HepG2 (cell line): Measurements from ENCODE around the gene ANO4. TPM values are rescaled to one million over a fixed set of nuclear protein-coding genes. Genes with fewer than 3 reads are reported as not detected.

ENCODE experiments used
- ATAC-seq: fragments of 200-7000 bp; cut with Tn5 transposase; 3 replicates; pipeline ENCODE4 v1.9.1; 2020; ENCODE audit warnings: mild to moderate bottlenecking, moderate library complexity
- BruUV-seq: library from RNA; stranded (reverse); fragments of 400-500 nt; replicated peaks from 2 replicates; lab custom pipeline; 2021; lab: Mats Ljungman, UMichigan
- CTCF ChIA-PET: fragments of 300-600 bp; formaldehyde crosslinking; extraction: SDS; loops from one replicate; lab custom pipeline; 2021; ENCODE audit warnings: low total read pairs, inconsistent platforms, low intra/inter-chr PET ratio; lab: Yijun Ruan, JAX
- POLR2A ChIA-PET: fragments of 350-600 bp; sonication (Branson Sonifier 250); formaldehyde crosslinking; loops from one replicate; lab custom pipeline; 2020; ENCODE audit warnings: antibody characterized with exemption, inconsistent platforms; lab: Yijun Ruan, JAX
- DNase-seq: peaks from one replicate; pipeline ENCODE4 v3.0.0-alpha.2; 2015; ENCODE audit warnings: low spot score
- FAIRE-seq: peaks from 3 replicates; lab custom pipeline; 2011; peaks lifted over from hg19 to GRCh38; lab: Jason Lieb, UNC
- H2AFZ ChIP-seq: one replicate; pipeline ENCODE4 v1.6.1; 2011; ENCODE audit warnings: low read length, inconsistent platforms
- H3K27ac ChIP-seq: fragments of 300-600 bp; 3 replicates; pipeline ENCODE4 v1.8.0; 2011; ENCODE audit warnings: mixed run types, mild to moderate bottlenecking, mixed read lengths, low read length, inconsistent platforms; ENCODE audit not compliant: insufficient read depth; ENCODE audit errors: extremely low read length
- H3K27me3 ChIP-seq, 2 experiments: fragments of 200-600 bp in 1 of 2; 2 replicates in 1 of 2; 3 replicates in 1 of 2; pipeline versions ENCODE4 v1.6.0 to v1.8.0; 2011; ENCODE audit warnings: low read length in 2 of 2, mild to moderate bottlenecking in 2 of 2, moderate library complexity in 2 of 2, inconsistent platforms in 1 of 2; ENCODE audit not compliant: insufficient read depth in 2 of 2, control insufficient read depth in 1 of 2
- H3K36me3 ChIP-seq, 2 experiments: fragments of 200-600 bp in 1 of 2; replicated peaks in 1 of 2; 2 replicates in 1 of 2; 3 replicates in 1 of 2; pipeline versions ENCODE4 v1.5.1 to v1.8.0; 2011; ENCODE audit warnings: low read length in 2 of 2, inconsistent platforms in 1 of 2; ENCODE audit not compliant: insufficient read depth in 2 of 2, control insufficient read depth in 1 of 2
- H3K4me1 ChIP-seq: 2 replicates; pipeline ENCODE4 v1.5.1; 2012; ENCODE audit warnings: low read length, inconsistent platforms; ENCODE audit not compliant: insufficient read depth
- H3K4me2 ChIP-seq: 2 replicates; pipeline ENCODE4 v1.6.0; 2011; ENCODE audit warnings: low read depth, low read length, inconsistent platforms
- H3K4me3 ChIP-seq, 3 experiments: fragments of 200-600 bp in 1 of 3; sonication (generic), shearing (Covaris generic) in 1 of 3; replicated peaks in 1 of 3; 2 replicates each; pipeline ENCODE4 v1.5.1; 2011 to 2016; ENCODE audit warnings: low read length in 3 of 3, inconsistent platforms in 2 of 3, low read depth in 2 of 3, mild to moderate bottlenecking in 2 of 3, control low read depth in 1 of 3, mixed read lengths in 1 of 3; ENCODE audit not compliant: insufficient read depth in 1 of 3
- H3K79me2 ChIP-seq: one replicate; pipeline ENCODE4 v1.6.1; 2011; ENCODE audit warnings: low read length, inconsistent platforms; ENCODE audit not compliant: insufficient read depth
- H3K9ac ChIP-seq: 2 replicates; pipeline ENCODE4 v1.6.0; 2011; ENCODE audit warnings: mild to moderate bottlenecking, low read depth, low read length, inconsistent platforms; ENCODE audit not compliant: insufficient read depth
- H3K9me3 ChIP-seq: 2 replicates; pipeline ENCODE4 v1.5.1; 2012; ENCODE audit warnings: mild to moderate bottlenecking, low read length
- H4K20me1 ChIP-seq: 2 replicates; pipeline ENCODE4 v1.6.0; 2011; ENCODE audit warnings: inconsistent platforms, mild to moderate bottlenecking, low read length, moderate library complexity; ENCODE audit not compliant: insufficient read depth
- CHD2 ChIP-seq: IDR thresholded peaks from 2 replicates; pipeline ENCODE4 v1.6.1; 2011; ENCODE audit warnings: low read depth, low read length, improper control_type of control experiment
- ETV6 ChIP-seq: sonication (generic); formaldehyde crosslinking; conservative IDR thresholded peaks from 2 replicates; pipeline ENCODE4 v1.4.0; 2020; ENCODE audit warnings: missing genetic modification reagents
- FOXK1 ChIP-seq: sonication (generic); formaldehyde crosslinking; IDR thresholded peaks from 2 replicates; pipeline ENCODE4 v1.4.0; 2020; ENCODE audit warnings: low read depth, missing genetic modification reagents, borderline replicate concordance
- MIER2 ChIP-seq: IDR thresholded peaks from 2 replicates; pipeline ENCODE4 v1.6.1; 2016; ENCODE audit warnings: missing biosample characterization, missing genetic modification reagents
- NR2C2 ChIP-seq: sonication (generic); formaldehyde crosslinking; IDR thresholded peaks from 2 replicates; pipeline ENCODE4 v1.4.0; 2020; ENCODE audit warnings: missing genetic modification reagents, mild to moderate bottlenecking, moderate library complexity, borderline replicate concordance
- RAD21 ChIP-seq: fragments of 450-650 bp; formaldehyde crosslinking; IDR thresholded peaks from 2 replicates; pipeline ENCODE4 v1.5.0; 2020; ENCODE audit warnings: mild to moderate bottlenecking
- SPEN ChIP-seq: sonication (generic); formaldehyde crosslinking; IDR thresholded peaks from 2 replicates; pipeline ENCODE4 v1.5.1; 2020; ENCODE audit warnings: low read depth, mild to moderate bottlenecking, missing genetic modification reagents
- ZKSCAN1 ChIP-seq: fragments of 150-350 bp; IDR thresholded peaks from 2 replicates; pipeline ENCODE4 v1.6.1; 2014; ENCODE audit warnings: low read length
- ZNF296 ChIP-seq: sonication (generic); formaldehyde crosslinking; conservative IDR thresholded peaks from 2 replicates; pipeline ENCODE4 v1.5.0; 2020; ENCODE audit warnings: mild to moderate bottlenecking, missing genetic modification reagents
- WGBS: methylation state at CpG from one replicate; pipeline ENCODE4 v1.1.6; 2017; ENCODE audit warnings: low lambda C conversion rate; 5-methylcytosine and 5-hydroxymethylcytosine counted together
- in situ Hi-C: cut with HindIII; loops from 2 replicates; pipeline ENCODE4 v1.10.0; 2017; ENCODE audit warnings: low pct_unique_long_range_greater_than_20kb; ENCODE audit not compliant: extremely low pct_ligation_motif_present
- intact Hi-C: fragments of 100-400 bp; cut with micrococcal nuclease; formaldehyde crosslinking; loops from one replicate; pipeline ENCODE4 v1.10.0; 2022; ENCODE audit not compliant: unreplicated experiment
- polyA plus RNA-seq, 8 experiments: library from polyadenylated mRNA; depleted of rRNA in 3 of 8; stranded (reverse) in 7 of 8; unstranded in 1 of 8; fragments of >200 nt; fragmentation: Illumina TruSeq in 4 of 8; extraction: Trizol in 4 of 8; gene quantifications; 2 replicates each; pipeline versions ENCODE4 v1.2.1 to v1.2.3, GENCODE V29; 2011 to 2016; ENCODE audit warnings: low read depth in 4 of 8, missing spikeins in 1 of 8, mixed read lengths in 1 of 8; ENCODE audit not compliant: insufficient read depth in 1 of 8
- total RNA-seq, 5 experiments: library from RNA; depleted of rRNA; stranded (reverse); fragments of >200 nt; fragmentation: Illumina TruSeq; extraction: Trizol; gene quantifications; 2 replicates each; pipeline ENCODE4 v1.2.3, GENCODE V29; 2016; ENCODE audit warnings: low read depth in 1 of 5
- TF ChIP-seq, protein P1 (sequence below): sonication (generic); formaldehyde crosslinking; IDR thresholded peaks from 2 replicates; pipeline ENCODE4 v1.4.0; 2020; ENCODE audit warnings: missing genetic modification reagents

ANO4 gene
- total and polyA plus RNA-seq, 2 of the 13 experiments (the other 11 are each of a cell fraction or from before 2014, with no cell fraction given): not detected

DNA sequence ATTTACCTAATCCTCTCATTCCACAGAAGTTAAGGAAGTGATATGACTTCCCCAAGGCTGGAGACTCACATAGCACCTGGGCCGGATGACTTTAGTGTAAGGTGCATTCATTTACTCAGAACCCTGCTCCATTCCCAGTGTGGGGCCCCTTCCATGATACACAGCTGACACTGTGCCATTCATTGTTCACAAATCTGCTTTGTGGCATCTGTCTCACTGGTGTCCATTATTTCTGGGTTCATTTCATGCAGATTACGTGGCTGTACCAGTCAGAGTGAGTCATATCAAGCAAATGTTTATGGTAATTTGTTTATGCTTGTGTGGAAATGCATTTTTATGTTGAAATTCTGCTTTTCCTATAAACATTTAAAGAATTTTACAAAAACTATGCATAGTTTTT is 5.2 kb downstream of the ANO4 start:
- in situ Hi-C loops: no loop called here
- peaks cover 1 to 7% of the 10 kb centered on the region in 2 experiments; a peak in 1 of 5 replicates for H3K27me3 ChIP-seq
- 28% methylated on average over 2 of the region's 2 CpGs for WGBS
- ChIA-PET POLR2A (no interaction called here), CTCF (no interaction called here)
- no TSS peak for BruUV-seq
- no peaks in the 10 kb centered on the region for H3K9me3 ChIP-seq
- DNase-seq (no peak), ATAC-seq (no peak), FAIRE-seq (no peak)
- H4K20me1 ChIP-seq: no peaks in the 10 kb centered on the region
- no peaks in the 10 kb centered on the region for H3K79me2 ChIP-seq
- no peak overlapping the region for H3K27ac ChIP-seq
- no peak overlapping the region for H3K4me3 ChIP-seq
- H3K36me3 ChIP-seq: no peaks in the 10 kb centered on the region
- H3K4me2 ChIP-seq: no peak overlapping the region
- no peak overlapping the region for H2AFZ ChIP-seq
- TF ChIP-seq NR2C2 (no peak), ZKSCAN1 (no peak), FOXK1 (CRISPR knock-in tag) (no peak), CHD2 (no peak), MIER2 (CRISPR knock-in tag) (no peak), SPEN (no peak), ZNF296 (CRISPR knock-in tag) (no peak), RAD21 (no peak), ETV6 (no peak)
- TF ChIP-seq, protein P1, sequence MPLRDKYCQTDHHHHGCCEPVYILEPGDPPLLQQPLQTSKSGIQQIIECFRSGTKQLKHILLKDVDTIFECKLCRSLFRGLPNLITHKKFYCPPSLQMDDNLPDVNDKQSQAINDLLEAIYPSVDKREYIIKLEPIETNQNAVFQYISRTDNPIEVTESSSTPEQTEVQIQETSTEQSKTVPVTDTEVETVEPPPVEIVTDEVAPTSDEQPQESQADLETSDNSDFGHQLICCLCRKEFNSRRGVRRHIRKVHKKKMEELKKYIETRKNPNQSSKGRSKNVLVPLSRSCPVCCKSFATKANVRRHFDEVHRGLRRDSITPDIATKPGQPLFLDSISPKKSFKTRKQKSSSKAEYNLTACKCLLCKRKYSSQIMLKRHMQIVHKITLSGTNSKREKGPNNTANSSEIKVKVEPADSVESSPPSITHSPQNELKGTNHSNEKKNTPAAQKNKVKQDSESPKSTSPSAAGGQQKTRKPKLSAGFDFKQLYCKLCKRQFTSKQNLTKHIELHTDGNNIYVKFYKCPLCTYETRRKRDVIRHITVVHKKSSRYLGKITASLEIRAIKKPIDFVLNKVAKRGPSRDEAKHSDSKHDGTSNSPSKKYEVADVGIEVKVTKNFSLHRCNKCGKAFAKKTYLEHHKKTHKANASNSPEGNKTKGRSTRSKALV (CRISPR knock-in tag): no peak
- intact Hi-C loops: no loop called here
- no peak overlapping the region for H3K9ac ChIP-seq
- H3K4me1 ChIP-seq: no peaks in the 10 kb centered on the region
